Ovary (tissue), 3 donors: ENCODE data around the gene TSC22D4.

ENCODE experiments used
- EP300 ChIP-seq: sonication (generic); formaldehyde crosslinking; IDR thresholded peaks from one replicate; pipeline ENCODE4 v1.6.1; 2017; ENCODE audit warnings: antibody characterized with exemption
- POLR2A ChIP-seq: fragments of 450-650 bp; IDR thresholded peaks from one replicate; pipeline ENCODE4 v1.6.1; 2017; ENCODE audit warnings: antibody characterized with exemption, mild to moderate bottlenecking, moderate library complexity
- TF ChIP-seq, protein P1 (sequence below), 3 donors: fragments of 450-650 bp in 2 of 3; fragments of 200-600 bp in 1 of 3; IDR thresholded peaks; one replicate each; pipeline versions ENCODE4 v1.5.1 to v1.8.0; 2016 to 2022; ENCODE audit warnings: antibody characterized with exemption in 3 of 3, mild to moderate bottlenecking in 1 of 3
- donor health status: DM: no; HTN: no; CAD: no.

DNA sequence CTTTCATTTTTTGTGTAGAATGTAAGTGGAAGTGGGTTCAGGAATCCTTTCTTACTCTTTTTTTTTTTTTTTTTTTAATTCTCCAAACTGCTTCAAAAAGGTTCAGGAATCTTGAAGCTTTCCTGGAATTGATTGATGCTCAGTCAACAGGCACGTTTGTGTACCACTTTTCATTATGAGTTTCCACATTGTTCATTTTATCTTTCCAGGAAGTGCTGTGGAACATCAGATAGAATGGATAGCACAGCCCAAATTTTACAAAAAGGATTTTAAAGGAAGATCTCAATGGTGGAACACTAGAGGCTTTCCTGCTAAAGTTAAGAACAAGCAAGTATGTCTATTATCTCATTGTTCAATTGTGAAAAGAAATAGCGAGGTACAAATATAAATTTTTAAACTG lies 40.8 kb downstream of the TSC22D4 start:
- TF ChIP-seq, protein P1, sequence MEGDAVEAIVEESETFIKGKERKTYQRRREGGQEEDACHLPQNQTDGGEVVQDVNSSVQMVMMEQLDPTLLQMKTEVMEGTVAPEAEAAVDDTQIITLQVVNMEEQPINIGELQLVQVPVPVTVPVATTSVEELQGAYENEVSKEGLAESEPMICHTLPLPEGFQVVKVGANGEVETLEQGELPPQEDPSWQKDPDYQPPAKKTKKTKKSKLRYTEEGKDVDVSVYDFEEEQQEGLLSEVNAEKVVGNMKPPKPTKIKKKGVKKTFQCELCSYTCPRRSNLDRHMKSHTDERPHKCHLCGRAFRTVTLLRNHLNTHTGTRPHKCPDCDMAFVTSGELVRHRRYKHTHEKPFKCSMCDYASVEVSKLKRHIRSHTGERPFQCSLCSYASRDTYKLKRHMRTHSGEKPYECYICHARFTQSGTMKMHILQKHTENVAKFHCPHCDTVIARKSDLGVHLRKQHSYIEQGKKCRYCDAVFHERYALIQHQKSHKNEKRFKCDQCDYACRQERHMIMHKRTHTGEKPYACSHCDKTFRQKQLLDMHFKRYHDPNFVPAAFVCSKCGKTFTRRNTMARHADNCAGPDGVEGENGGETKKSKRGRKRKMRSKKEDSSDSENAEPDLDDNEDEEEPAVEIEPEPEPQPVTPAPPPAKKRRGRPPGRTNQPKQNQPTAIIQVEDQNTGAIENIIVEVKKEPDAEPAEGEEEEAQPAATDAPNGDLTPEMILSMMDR (IDR thresholded peaks at IDR 0.05): no peak
- TF ChIP-seq POLR2A (no peak), EP300 (no peak)
